MM.1S (cell line): ENCODE results near the gene CPXM2.

ENCODE experiments used
- DNase-seq: peaks from one replicate; pipeline ENCODE4 v3.0.0-alpha.2; 2015
- H2AFZ ChIP-seq: fragments of 300-600 bp; sonication (generic); 2 replicates; pipeline ENCODE4 v1.6.0; 2016; ENCODE audit warnings: antibody characterized with exemption, low read length
- H3F3A ChIP-seq: fragments of 300-600 bp; sonication (generic); 2 replicates; pipeline ENCODE4 v1.6.1; 2016; ENCODE audit warnings: mild to moderate bottlenecking, antibody characterized with exemption, low read length, moderate library complexity, mixed read lengths; ENCODE audit not compliant: insufficient read depth
- H3K27ac ChIP-seq: fragments of 300-600 bp; sonication (generic); 2 replicates; pipeline ENCODE4 v1.5.1; 2016; ENCODE audit warnings: mild to moderate bottlenecking, low read length
- H3K27me3 ChIP-seq: fragments of 300-600 bp; sonication (generic); replicated peaks from 2 replicates; pipeline ENCODE4 v1.6.0; 2016; ENCODE audit warnings: low read length; ENCODE audit not compliant: insufficient read depth
- H3K36me3 ChIP-seq: fragments of 300-600 bp; sonication (generic); replicated peaks from 2 replicates; pipeline ENCODE4 v1.6.1; 2016; ENCODE audit warnings: mild to moderate bottlenecking, low read length, mixed read lengths; ENCODE audit not compliant: insufficient read depth
- H3K4me1 ChIP-seq: fragments of 300-600 bp; sonication (generic); 2 replicates; pipeline ENCODE4 v1.6.1; 2016; ENCODE audit warnings: low read length, mixed read lengths
- H3K4me2 ChIP-seq: fragments of 300-600 bp; sonication (generic); 2 replicates; pipeline ENCODE4 v1.6.0; 2016; ENCODE audit warnings: low read depth, low read length
- H3K4me3 ChIP-seq: fragments of 300-600 bp; sonication (generic); 2 replicates; pipeline ENCODE4 v1.5.1; 2016; ENCODE audit warnings: low read length, mixed read lengths
- H3K79me2 ChIP-seq: fragments of 300-600 bp; sonication (generic); 2 replicates; pipeline ENCODE4 v1.6.1; 2016; ENCODE audit warnings: mixed run types, low read length, mixed read lengths
- H3K9ac ChIP-seq: fragments of 300-600 bp; sonication (generic); 2 replicates; pipeline ENCODE4 v1.6.1; 2016; ENCODE audit warnings: low read length, mixed read lengths
- H3K9me2 ChIP-seq: fragments of 300-600 bp; sonication (generic); replicated peaks from 2 replicates; pipeline ENCODE4 v1.6.1; 2016; ENCODE audit warnings: mild to moderate bottlenecking, low read length, mixed read lengths; ENCODE audit not compliant: insufficient read depth
- H3K9me3 ChIP-seq: fragments of 300-600 bp; sonication (generic); replicated peaks from 2 replicates; pipeline ENCODE4 v1.6.1; 2016; ENCODE audit warnings: mild to moderate bottlenecking, low read length, mixed read lengths; ENCODE audit not compliant: insufficient read depth
- H4K20me1 ChIP-seq: fragments of 300-600 bp; sonication (generic); 2 replicates; pipeline ENCODE4 v1.6.1; 2016; ENCODE audit warnings: mild to moderate bottlenecking, low read length, moderate library complexity, mixed read lengths; ENCODE audit not compliant: insufficient read depth
- CTCF ChIP-seq: fragments of 300-600 bp; sonication (generic); IDR thresholded peaks from 2 replicates; pipeline ENCODE4 v1.5.1; 2016; ENCODE audit warnings: antibody characterized with exemption, low read length, mixed read lengths
- EZH2 ChIP-seq: fragments of 300-600 bp; sonication (generic); optimal IDR thresholded peaks from 2 replicates; pipeline ENCODE3; 2017; ENCODE audit warnings: low read depth, mild to moderate bottlenecking, antibody characterized with exemption, low read length, mixed read lengths
- EZH2phosphoT487 ChIP-seq: fragments of 300-600 bp; sonication (generic); IDR thresholded peaks from 2 replicates; pipeline ENCODE4 v1.6.1; 2018; ENCODE audit warnings: antibody characterized with exemption, low read length

Gene CPXM2

GRCh38 chr10:123783296-123783695 is 108.3 kb downstream of the CPXM2 start:
- no peak overlapping the region for H2AFZ ChIP-seq
- H3K27ac ChIP-seq: no peak overlapping the region
- no peaks in the 10 kb centered on the region for H3K9me2 ChIP-seq
- no peaks in the 10 kb centered on the region for H4K20me1 ChIP-seq
- no peaks in the 10 kb centered on the region for H3F3A ChIP-seq
- H3K4me1 ChIP-seq: no peaks in the 10 kb centered on the region
- no peak overlapping the region for H3K9ac ChIP-seq
- no peaks in the 10 kb centered on the region; the same call in 1 of the 2 replicates for H3K27me3 ChIP-seq
- no peak for DNase-seq
- H3K36me3 ChIP-seq: no peaks in the 10 kb centered on the region
- TF ChIP-seq EZH2: no peak
- no peak for TF ChIP-seq EZH2phosphoT487
- TF ChIP-seq CTCF: no peak
- no peaks in the 10 kb centered on the region for H3K79me2 ChIP-seq
- H3K4me3 ChIP-seq: no peak overlapping the region
- H3K9me3 ChIP-seq: no peaks in the 10 kb centered on the region
- H3K4me2 ChIP-seq: no peak overlapping the region

DNA sequence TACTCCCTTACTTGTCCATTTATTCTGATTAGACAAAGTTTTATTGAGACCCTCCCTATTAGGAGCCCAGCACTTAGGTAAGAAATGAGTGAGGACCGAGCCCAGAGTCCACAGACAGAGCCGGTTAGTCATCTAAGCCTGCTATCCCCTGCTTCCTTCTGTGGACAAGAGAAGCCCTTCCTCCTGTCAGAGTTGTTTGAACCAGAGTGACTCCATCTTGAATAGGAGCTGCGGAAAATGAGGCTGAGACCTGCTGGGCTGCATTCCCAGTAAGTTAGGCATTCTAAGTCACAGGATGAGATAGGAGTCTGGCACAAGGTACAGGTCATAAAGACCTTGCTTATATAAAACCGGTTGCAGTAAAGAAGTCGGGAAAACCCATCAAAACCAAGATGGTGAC is 109.1 kb downstream of the CPXM2 start:
- Histone ChIP-seq H2AFZ (no peak overlapping the region), H3K36me3 (no peaks in the 10 kb centered on the region), H3K27ac (no peak overlapping the region), H3K9ac (no peak overlapping the region), H3K9me3 (no peaks in the 10 kb centered on the region), H3K9me2 (no peaks in the 10 kb centered on the region), H3K27me3 (peaks cover 3% of the 10 kb centered on the region; the same call in 1 of the 2 replicates), H3F3A (no peaks in the 10 kb centered on the region), H3K4me3 (no peak overlapping the region), H3K79me2 (no peaks in the 10 kb centered on the region), H4K20me1 (no peaks in the 10 kb centered on the region), H3K4me1 (no peaks in the 10 kb centered on the region), H3K4me2 (no peak overlapping the region)
- no peak for TF ChIP-seq EZH2
- TF ChIP-seq CTCF: no peak
- no peak for TF ChIP-seq EZH2phosphoT487
- DNase-seq: no peak

DNA sequence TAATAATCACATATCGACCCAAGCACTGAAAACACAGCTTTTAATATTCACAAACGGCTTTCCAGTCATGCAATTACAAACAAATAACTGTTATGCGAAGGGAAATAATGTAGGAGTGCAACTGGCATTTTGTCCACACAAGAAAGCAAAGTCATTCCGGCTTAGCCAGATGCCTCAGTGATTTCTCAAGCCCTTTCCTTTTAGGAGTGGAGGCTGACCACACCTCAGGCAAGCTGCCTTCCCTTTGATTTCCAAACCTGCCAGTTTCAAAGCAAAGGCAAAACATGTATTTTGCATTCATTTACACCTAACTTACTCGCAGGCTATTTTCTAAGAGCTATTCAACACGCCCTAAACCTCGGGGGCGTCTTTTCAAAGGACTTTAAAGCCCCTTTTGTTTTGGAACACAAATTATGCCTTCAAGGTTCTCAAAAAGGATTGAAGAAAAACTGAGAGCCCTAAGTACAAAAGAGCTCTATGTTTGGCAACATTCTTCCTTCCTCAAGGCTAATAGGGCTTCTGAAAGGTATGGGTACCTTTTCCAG is 109.6 kb downstream of the CPXM2 start:
- TF ChIP-seq EZH2phosphoT487 (no peak), CTCF (no peak), EZH2 (no peak)
- no peaks in the 10 kb centered on the region for H3K9me3 ChIP-seq
- no peaks in the 10 kb centered on the region for H4K20me1 ChIP-seq
- H3F3A ChIP-seq: no peaks in the 10 kb centered on the region
- DNase-seq: no peak
- H3K27me3 ChIP-seq: peaks cover 4% of the 10 kb centered on the region; the same call in 1 of the 2 replicates
- no peaks in the 10 kb centered on the region for H3K79me2 ChIP-seq
- no peak overlapping the region for H3K4me2 ChIP-seq
- H3K4me1 ChIP-seq: no peaks in the 10 kb centered on the region
- H3K4me3 ChIP-seq: no peak overlapping the region
- H3K27ac ChIP-seq: no peak overlapping the region
- H3K9ac ChIP-seq: no peak overlapping the region
- H3K9me2 ChIP-seq: no peaks in the 10 kb centered on the region
- no peak overlapping the region for H2AFZ ChIP-seq
- H3K36me3 ChIP-seq: no peaks in the 10 kb centered on the region
